ENCODE data around the gene IL36RN. TPM values are rescaled to one million over a fixed set of nuclear protein-coding genes. Genes with fewer than 3 reads are reported as not detected.
"Not testable (repeated sequence)": the region's sequence is repeated elsewhere in the genome, so short reads cannot be mapped to it uniquely, and the experiment has no call there.

IL36RN gene
- total RNA-seq, 1 experiment from 2014 or later = not detected

DNA sequence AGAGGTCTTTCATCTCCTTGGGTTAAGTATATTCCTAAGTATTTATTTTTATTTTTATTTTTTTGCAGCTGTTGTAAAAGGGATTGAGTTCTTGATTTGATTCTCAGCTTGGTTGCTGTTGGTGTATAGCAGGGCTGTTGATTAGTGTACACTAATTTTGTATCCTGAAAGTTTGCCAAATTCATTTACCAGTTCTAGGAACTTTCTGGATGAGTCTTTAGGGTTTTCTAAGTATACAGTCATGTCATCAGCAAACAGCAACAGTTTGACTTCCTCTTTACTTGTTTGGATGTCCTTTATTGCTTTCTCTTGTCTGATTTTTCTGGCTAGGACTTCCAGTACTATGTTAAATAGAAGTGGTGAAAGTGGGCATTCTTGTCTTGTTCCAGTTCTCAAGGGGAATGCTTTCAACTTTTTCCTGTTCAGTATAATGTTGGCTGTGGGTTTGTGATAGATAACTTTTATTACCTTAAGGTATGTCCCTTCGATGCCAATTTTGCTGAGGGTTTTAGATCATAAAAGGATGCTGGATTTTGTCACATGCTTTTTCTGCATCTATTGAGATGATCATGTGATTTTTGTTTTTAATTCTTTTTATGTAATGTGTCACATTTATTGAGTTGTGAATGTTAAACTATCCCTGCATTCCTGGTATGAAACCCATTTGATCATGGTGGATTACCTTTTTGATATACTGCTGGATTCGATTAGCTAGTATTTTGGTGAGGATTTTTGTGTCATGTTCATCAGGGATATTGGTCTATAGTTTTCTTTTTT, 38.0 kb downstream of the IL36RN start:
- not testable (repeated sequence) for DNase-seq (ENCODE audit: extremely low read depth, low read depth)

DNA sequence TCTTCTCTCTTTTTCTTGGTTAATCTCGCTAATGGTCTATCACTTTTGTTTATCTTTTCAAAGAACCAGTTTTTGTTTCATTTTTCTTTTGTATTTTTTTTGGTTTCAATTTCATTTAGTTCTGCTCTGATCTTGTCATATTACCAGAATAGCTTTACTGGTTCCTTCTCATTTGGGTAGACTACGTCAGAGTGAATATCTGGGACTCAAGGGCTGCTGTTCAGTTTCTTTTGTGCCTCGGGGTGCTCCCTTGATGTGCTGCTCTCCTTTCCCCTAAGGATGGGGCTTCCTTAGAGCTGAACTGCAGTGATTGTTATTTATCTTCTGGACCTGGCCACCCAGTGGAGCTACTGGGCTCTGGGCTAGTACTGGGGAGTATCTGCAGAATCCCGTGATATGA, 39.0 kb downstream of the IL36RN start:
- DNase-seq (ENCODE audit: extremely low read depth, low read depth) = no peak

DNA sequence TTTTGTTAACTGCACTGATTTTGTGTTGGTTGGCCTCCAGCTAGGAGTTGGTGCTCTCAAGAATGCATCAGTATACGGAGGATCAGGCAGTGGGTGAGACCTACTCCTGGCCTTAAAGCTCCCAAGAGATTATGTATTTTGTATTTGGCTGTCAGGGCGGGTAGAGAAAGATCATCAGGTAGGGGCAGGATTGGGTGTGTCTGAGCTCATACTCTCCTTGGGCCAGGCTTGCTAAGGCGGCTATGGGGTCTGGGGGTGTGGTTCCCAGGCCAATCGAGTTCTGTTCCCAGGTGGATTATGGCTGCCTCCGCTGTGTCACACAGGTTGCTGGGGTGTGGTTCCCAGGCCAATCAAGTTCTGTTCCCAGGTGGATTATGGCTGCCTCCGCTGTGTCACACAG, 39.5 kb downstream of the IL36RN start:
- DNase-seq (ENCODE audit: extremely low read depth, low read depth) = no peak

DNA sequence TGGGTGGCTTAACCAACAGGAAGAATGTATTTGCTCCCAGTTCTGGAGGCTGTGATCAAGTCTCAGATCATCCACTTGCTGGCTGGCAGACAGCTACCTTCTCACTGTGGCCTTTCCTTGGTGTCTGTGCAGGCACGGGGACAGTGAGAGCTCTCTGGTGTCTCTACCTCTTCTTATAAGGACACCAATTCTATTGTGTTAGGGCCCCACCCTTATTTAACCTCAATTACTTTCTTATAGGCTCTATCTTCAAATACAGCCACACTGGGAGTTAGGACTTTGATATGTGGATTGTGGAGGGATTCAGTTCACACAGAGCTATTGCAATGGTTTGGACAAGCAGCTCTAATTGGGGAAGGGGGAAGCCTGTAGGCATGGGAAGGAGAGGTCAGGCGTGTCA, 43.1 kb downstream of the IL36RN start:
- DNase-seq (ENCODE audit: extremely low read depth, low read depth) = no peak

DNA sequence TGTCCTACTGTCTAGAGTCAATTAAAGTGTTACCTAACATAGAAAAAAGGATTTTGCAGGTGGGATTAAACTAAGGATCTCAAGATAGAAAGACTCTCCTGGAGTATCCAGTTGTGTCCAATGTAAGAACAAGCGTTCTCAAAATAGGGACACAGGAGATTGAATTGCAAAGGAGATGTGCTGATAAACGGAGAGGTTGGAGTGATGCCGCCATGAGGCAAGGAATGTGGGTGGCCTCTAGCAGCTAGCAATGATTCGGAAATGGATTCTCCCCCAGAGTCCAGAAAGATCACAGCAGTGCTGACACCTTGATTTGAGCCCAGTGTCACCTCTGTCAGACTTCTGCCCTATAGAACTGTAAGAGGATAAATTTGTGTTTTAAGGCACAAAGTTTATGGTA, 44.3 kb downstream of the IL36RN start:
- DNase-seq (ENCODE audit: extremely low read depth, low read depth) = no peak

DNA sequence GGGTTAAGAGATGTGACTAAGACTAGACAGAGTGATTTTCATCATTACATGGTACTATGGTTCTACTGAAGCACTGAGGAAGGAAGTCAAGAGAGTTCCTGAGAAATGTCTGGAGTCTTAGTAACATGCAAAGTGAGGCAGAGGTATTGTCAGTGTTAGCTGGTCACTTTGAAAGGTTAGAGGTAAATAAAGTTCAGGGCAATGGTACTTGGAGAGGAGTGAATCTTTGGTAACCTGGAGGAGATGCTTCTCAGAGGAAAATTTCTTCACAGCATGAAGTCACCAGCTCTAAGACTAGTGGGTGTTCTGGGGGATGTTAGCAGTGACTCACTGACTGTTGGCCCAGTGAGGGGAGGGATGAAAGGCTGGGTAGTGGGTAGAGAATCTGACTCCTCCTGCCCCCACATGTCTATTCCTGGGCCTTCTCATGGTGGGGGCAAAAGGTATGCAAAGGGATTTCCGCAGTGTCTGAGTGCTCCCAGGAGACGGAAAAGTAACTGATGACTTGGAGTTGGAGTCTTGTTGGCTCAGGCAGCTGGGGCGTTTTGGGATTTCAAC, 45.1 kb downstream of the IL36RN start:
- DNase-seq (ENCODE audit: extremely low read depth, low read depth) = no peak

DNA sequence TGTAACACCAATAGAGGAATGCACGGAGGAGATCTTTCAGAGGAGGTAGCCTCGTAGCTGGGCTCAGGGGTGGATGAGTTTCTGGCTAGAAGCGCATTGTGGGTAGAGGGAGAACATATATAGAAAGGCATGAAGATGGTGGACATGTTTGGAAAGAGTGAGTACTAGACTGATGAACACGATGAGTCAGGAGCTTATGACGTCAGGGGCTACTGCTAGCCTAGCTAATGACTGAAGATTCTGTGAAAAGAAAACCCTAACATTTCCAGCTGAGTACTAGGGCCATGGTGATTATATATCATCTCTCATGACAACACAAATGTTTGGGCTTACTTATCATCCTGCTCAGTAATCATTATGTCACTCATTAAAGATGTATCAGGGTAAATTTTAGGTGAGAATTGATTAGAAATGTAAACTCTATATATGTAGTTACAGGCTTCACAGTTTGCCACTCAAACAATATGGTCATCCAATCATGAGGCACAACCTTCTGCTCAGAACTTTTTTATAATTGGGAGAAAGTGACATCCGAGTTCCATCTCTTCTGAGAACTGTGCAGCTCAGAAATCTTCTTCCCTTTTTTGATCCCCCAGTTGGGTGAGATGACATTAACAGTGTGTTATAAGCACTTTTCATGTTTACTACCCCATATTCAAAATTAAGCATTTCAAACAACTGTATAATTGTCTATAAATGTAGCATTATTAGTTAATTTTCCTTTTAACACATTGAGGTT, 46.2 kb downstream of the IL36RN start:
- DNase-seq (ENCODE audit: extremely low read depth, low read depth) = peak; percentile 22

DNA sequence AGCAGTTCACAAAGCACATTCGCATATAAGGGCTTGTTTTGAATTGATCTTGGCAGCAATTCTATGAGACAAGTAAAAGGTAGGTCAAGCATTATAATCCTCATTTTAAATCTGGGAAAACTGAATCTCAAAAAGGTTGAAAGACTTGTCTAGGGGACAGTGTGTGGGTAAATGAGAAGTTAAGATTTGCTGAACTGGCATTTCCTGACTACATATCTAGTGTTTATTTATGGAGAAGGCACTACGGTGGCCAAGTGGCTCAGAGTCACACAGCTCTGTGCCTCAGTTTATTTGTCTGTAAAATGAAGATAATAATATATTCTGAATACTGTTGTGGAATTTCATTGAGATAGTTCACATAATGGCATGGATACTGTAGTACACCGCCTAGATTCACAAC, 52.1 kb downstream of the IL36RN start:
- DNase-seq (ENCODE audit: extremely low read depth, low read depth) = no peak

DNA sequence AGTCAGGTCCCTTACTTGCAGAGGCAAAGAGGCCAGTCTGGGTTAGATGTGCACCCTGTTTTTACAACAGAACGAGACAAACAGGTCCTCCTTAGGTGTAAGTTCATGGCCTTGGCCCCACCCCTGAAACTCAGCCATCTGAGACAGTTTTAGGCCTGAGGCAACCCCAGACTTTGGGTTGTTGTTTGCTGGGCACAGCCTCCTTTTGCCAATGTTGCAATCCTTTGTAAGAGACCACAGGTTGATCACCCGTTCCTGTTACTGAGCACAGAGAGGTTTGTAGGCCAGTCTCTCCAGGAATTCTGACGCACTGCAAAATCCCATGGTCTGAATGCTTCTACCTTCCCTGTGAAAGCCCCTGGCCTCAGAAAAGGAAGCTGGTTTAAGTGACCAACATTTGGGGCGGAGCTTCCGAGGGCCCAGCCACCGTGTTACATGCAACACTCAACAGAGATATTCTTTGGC, 52.9 kb downstream of the IL36RN start:
- DNase-seq (ENCODE audit: extremely low read depth, low read depth) = no peak

DNA sequence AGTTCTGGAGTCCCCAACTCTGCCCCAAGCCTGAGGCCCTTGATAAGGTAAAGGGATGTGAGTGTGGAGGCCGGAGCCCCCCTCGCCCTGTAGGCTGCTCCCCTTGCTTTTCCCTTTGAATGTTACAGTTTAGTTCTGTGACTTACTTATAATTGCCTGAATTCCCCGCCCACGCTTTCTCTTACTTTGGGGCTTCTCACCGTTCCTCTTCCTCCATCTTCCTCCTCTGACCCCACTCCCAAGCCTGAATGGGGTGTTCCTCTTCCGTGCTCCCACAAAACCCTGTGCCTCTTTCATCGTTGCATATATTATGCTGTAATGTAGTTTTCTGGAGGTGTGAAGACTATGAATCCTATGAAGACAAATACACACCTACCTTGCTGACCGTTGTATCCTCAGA, 53.4 kb downstream of the IL36RN start:
- DNase-seq (ENCODE audit: extremely low read depth, low read depth) = no peak

DNA sequence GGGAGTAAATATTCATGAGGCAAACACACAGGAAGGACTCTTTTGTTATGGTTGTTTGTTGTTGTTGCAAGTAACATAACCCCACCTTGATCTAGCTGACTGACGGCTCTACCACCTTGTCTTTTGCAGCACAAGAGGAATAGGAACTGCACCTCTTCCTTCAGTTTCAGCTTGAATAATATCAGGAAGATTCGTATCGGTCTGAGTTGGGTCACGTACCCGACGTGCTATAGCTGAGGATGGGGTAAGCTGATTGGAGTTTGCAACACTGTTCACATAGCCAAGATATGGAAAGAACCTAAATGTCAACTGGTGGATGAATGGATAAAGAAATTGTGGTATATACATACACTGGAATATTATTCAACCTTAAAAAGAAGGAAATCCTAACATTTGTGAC, 53.9 kb downstream of the IL36RN start:
- DNase-seq (ENCODE audit: extremely low read depth, low read depth) = no peak

DNA sequence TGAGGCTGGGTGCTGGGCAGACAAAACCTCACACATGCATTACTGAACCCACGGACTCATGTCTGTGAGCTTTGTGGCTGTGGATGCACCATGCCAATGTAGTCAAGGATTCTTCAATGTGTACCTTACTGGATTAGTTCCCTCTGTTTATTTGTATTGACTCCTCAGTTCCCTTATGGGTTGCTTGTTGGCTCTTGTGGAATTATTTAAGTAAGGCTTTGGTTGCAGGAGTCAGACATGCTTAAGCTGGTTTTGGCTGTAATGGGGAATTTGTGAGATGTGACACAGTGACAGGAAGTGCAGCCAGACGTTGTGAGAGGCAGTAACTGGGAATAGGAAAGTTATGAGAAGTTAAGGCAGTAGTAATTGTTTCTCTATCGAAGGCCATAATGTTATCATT, 54.8 kb downstream of the IL36RN start:
- no peak for DNase-seq (ENCODE audit: extremely low read depth, low read depth)

Small RNAs within 50 kb of the gene (small RNA-seq; reads per million reads assigned to genes)
- 0 reads per million in 2 experiments for gene RNU6-1180P

Other genes with a start within 250 kb of the IL36RN start
- gene IL1B, start 222.4 kb upstream of the IL36RN start, total RNA-seq (2014; rRNA removed; shearing (Covaris generic)) = 2.2 and 2.5 TPM in 2 replicates
- gene IL37, start 148.0 kb upstream of the IL36RN start, total RNA-seq (2014; rRNA removed; shearing (Covaris generic)) = 0.75 TPM in 1 of 2 replicates, not detected in the other
- not detected in 2 replicates for gene IL36G, start 81.2 kb upstream of the IL36RN start, total RNA-seq (2014; rRNA removed; shearing (Covaris generic))
- not detected in 2 replicates for gene IL36A, start 53.7 kb upstream of the IL36RN start, total RNA-seq (2014; rRNA removed; shearing (Covaris generic))
- not detected in 2 replicates for gene IL36B, start 6.3 kb upstream of the IL36RN start, total RNA-seq (2014; rRNA removed; shearing (Covaris generic))
- not detected in 2 replicates for gene IL1F10, start 8.8 kb downstream of the IL36RN start, total RNA-seq (2014; rRNA removed; shearing (Covaris generic))
- gene IL1RN, start 68.4 kb downstream of the IL36RN start, total RNA-seq (2014; rRNA removed; shearing (Covaris generic)) = not detected in 2 replicates
- 0.64 and 0.89 TPM in 2 replicates for gene PSD4, start 114.8 kb downstream of the IL36RN start, total RNA-seq (2014; rRNA removed; shearing (Covaris generic))
- 1.0 and 1.4 TPM in 2 replicates for gene PAX8, start 219.7 kb downstream of the IL36RN start, total RNA-seq (2014; rRNA removed; shearing (Covaris generic))